RWPE1 (cell line): ENCODE results near the gene SLC39A11.
"Not testable (repeated sequence)": the region's sequence is repeated elsewhere in the genome, so short reads cannot be mapped to it uniquely, and the experiment has no call there.

Source experiments
- CTCF ChIA-PET: fragments of 350-600 bp; sonication (Branson Sonifier 250); formaldehyde crosslinking; extraction: SDS; loops from one replicate; lab custom pipeline; 2021; lab: Yijun Ruan, JAX
- POLR2A ChIA-PET: fragments of 400-600 bp; formaldehyde crosslinking; extraction: SDS; loops from one replicate; lab custom pipeline; 2020; ENCODE audit warnings: antibody characterized with exemption; ENCODE audit not compliant: low non-redundant PET; lab: Yijun Ruan, JAX
- DNase-seq: peaks from one replicate; pipeline ENCODE4 v3.0.0; 2012; ENCODE audit warnings: low spot score
- H3K27ac ChIP-seq: fragments of 450-650 bp; 2 replicates; pipeline ENCODE4 v1.5.1; 2017
- TF ChIP-seq, protein P1 (sequence below): fragments of 450-650 bp; conservative IDR thresholded peaks from 2 replicates; pipeline ENCODE4 v1.5.1; 2017; ENCODE audit warnings: low read depth, mild to moderate bottlenecking

SLC39A11 gene

DNA sequence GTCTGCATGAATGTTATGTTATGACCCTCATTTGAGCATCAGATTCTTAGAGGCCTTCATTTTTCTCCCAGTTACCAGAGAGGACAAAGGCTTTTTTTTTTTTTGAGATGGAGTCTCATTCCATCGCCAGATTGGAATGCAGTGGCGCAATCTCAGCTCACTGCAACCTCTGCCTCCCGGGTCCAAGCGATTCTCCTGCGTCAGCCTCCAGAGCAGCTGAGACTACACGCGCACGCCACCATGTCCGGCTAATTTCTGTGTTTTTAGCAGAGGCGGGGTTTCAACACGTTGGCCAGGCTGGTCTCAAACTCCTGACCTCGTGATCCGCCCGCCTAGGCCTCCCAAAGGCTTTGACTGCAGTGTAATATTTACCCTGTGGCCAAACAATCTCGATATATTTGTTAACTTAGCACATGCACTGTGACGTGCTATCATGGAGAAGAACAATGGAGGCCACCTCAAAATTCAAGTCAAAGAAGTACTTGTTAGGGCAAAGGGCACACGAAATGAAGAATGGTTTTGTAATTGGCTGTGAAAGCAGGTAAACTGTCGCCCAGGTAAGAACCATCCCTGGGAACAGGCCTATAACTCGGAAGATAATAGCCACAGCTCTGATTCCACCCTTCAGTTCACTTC lies 303.4 kb downstream of the SLC39A11 start:
- no peak overlapping the region for H3K27ac ChIP-seq
- POLR2A ChIA-PET: no interaction called here
- DNase-seq: no peak
- TF ChIP-seq, protein P1, sequence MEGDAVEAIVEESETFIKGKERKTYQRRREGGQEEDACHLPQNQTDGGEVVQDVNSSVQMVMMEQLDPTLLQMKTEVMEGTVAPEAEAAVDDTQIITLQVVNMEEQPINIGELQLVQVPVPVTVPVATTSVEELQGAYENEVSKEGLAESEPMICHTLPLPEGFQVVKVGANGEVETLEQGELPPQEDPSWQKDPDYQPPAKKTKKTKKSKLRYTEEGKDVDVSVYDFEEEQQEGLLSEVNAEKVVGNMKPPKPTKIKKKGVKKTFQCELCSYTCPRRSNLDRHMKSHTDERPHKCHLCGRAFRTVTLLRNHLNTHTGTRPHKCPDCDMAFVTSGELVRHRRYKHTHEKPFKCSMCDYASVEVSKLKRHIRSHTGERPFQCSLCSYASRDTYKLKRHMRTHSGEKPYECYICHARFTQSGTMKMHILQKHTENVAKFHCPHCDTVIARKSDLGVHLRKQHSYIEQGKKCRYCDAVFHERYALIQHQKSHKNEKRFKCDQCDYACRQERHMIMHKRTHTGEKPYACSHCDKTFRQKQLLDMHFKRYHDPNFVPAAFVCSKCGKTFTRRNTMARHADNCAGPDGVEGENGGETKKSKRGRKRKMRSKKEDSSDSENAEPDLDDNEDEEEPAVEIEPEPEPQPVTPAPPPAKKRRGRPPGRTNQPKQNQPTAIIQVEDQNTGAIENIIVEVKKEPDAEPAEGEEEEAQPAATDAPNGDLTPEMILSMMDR: no peak
- CTCF ChIA-PET: no interaction called here

DNA sequence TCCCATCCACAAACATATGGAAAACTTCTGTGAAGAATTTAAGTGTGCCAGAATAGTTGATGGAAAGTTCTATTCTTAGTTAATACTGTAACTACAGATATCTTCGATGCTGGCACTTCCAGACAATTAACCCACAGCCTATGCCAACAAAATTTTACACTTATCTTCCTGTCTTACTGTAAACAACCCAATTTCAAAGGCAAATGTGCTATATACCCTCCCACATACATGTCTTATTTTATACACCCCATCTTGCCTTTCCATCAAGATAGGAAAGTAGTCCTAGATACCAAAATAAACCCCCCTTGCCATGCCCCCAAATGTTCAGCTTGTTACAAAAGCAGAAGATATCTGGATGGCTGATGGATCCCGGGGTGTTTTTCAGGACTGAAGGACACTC lies 306.3 kb downstream of the SLC39A11 start:
- no peak for DNase-seq
- TF ChIP-seq, protein P1: no peak
- ChIA-PET POLR2A (no interaction called here), CTCF (no interaction called here)
- no peak overlapping the region for H3K27ac ChIP-seq

DNA sequence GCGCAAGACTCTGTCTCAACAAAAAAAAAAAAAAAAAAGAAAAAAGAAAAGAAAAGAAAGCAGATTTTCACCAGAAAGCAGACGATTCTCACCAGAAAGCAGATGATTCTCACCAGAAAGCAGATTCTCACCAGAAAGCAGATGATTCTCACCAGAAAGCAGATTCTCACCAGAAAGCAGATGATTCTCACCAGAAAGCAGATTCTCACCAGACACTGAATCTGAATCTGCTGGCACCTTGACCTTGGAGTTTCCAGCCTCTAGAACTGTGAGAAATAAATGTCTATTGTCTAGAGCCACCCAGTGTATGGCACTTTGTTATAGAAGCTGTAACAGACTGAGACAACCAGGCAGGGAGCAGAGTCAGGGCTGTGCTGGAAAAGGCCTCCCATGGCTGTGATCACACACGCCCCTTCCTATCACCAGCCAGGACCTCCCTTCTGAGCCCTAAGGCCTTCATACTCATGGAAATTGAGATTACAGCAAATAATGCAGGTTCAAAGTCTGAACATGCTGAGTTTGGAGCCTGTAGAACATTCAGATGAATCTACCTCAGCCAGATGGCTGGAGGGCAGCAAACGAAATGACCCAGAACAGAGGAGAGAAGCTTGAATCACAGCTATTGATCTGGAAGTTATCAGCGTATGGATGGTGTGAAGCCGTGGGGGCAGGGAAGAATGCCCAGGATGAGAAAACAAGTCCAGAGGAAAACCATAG lies 309.3 kb downstream of the SLC39A11 start:
- TF ChIP-seq, protein P1: no peak
- CTCF ChIA-PET: interaction anchor here (0.5 kb wide), 1 partner anchor 119 kb away, joined by 3 read pairs; no protein-coding TSS in a partner anchor
- H3K27ac ChIP-seq: no peak overlapping the region
- no peak for DNase-seq
- POLR2A ChIA-PET: no interaction called here

DNA sequence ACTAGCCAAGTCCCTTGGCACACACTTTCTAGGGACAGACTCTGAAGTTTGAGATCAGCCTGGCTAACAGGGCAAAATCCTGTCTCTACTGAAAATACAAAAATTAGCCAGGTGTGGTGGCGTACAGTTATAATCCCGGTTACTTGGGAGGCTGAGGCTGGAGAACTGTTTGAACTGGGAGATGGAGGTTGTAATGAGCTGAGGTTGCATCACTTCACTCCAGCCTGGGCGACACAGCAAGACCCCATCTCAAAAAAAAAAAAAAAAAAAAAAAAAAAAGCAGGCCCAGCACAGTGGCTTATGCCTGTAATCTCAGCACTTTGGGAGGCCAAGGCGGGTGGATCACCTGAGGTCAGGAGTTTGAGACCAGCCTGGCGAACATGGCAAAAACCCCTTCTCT lies 310.1 kb downstream of the SLC39A11 start:
- H3K27ac ChIP-seq, DNase-seq, POLR2A ChIA-PET, CTCF ChIA-PET: not testable (repeated sequence)

DNA sequence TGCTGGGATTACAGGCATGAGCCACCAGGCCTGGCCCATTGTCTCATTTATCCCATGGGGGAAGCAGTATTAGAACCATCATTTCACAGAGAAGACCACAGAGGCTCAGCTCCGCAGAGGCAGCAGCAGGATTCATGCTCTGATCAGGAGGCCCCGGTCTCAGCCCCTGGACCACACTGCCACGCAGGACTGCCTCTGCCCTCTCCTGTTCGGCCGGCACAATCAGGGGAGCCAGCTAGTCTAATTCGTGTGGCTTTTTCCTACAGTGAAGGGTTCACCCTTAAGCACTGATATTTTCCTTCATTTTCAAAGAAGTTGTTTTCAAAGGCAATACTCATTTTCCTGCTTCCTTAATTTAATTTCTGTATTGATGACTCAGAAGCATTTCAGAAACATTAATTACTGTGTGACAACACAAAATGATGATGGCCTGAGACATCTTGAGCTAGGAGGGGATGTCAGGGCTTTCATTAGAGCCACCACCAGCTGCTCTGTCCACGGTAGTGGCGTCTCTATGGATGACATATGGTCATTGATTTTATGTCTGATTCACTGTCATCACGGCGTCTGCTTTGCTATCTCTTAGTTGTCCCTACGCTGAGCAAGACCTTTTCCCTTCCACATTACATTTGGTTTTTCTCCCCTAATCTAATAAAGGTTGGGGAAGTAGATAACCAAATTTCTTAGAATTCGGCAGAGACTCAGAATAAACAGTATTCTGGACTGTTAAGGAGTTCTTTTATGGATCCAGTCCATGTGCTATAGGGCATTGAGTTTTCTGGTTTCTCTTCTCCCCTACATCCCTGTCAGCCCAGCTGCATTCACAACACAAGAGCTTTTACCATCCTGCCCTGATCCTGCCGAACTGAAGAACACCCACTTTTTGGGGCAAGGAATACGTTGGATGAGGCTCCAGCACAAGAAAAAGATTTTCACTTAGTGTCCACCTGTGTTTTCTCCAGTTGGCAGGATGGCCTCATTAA lies 314.0 kb downstream of the SLC39A11 start:
- DNase-seq: no peak
- TF ChIP-seq, protein P1: no peak
- CTCF ChIA-PET: no interaction called here

DNA sequence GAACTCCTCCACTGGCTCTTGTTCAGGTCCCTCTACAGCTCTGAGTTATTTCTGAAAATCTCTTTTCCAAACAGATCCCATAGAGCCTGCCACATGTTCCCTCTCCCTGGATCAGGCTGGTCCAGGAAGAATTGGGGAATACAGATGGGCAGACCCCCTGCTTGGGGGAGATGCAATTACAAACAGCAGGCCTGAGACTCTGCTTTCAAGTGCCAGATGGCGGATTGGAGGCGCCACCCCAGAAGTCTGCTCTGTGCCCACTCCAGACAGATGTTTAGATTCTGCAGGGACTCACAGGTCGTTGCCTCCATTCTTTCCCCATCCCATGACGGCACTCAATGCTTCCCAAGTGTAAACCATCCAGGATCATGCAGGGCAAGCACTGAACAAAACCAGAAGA lies 316.6 kb downstream of the SLC39A11 start:
- ChIA-PET CTCF (no interaction called here), POLR2A (no interaction called here)
- no peak overlapping the region for H3K27ac ChIP-seq
- no peak for DNase-seq
- TF ChIP-seq, protein P1: no peak

More for the DNA sequence above, 314.0 kb downstream of the SLC39A11 start:
- H3K27ac ChIP-seq: no peak overlapping the region
- POLR2A ChIA-PET: no interaction called here
